Heart left ventricle (tissue), 16 donors: ENCODE measurements around the gene SLC2A5. TPM values are rescaled to one million over a fixed set of nuclear protein-coding genes. Genes with fewer than 3 reads are reported as not detected.
A peak's percentile ranks its signal among the peaks of the same experiment; 100 is the strongest.

ENCODE experiments used
- ATAC-seq, 4 donors: fragments of 200-7000 bp; cut with Tn5 transposase; one replicate each; pipeline ENCODE4 v1.9.1; 2020 to 2022; ENCODE audit warnings: moderate library complexity in 4 of 4, mild to moderate bottlenecking in 3 of 4, moderate number of reproducible peaks in 1 of 4
- DNase-seq, 5 donors: peaks; one replicate each; pipeline ENCODE4 v3.0.0-alpha.2; 2020
- H3K27ac ChIP-seq, 12 donors: fragments of 200-600 bp; sonication (generic) in 4 of 12; one replicate each; pipeline versions ENCODE4 v1.5.0 to v1.8.0; 2016 to 2022; ENCODE audit warnings: mild to moderate bottlenecking in 2 of 12
- H3K27me3 ChIP-seq, 9 donors: fragments of 200-600 bp; sonication (generic) in 2 of 9; one replicate each; pipeline versions ENCODE4 v1.5.1 to v1.8.0; 2016 to 2022; ENCODE audit warnings: mild to moderate bottlenecking in 3 of 9
- H3K36me3 ChIP-seq, 9 donors: fragments of 200-600 bp; sonication (generic) in 2 of 9; one replicate each; pipeline versions ENCODE4 v1.5.0 to v1.8.0; 2018 to 2022; ENCODE audit warnings: mild to moderate bottlenecking in 2 of 9
- H3K4me1 ChIP-seq, 12 donors: fragments of 200-600 bp; sonication (generic) in 4 of 12; one replicate each; pipeline versions ENCODE4 v1.5.0 to v1.8.0; 2016 to 2022; ENCODE audit warnings: mild to moderate bottlenecking in 3 of 12
- H3K4me3 ChIP-seq, 12 donors: fragments of 200-600 bp; sonication (generic) in 4 of 12; one replicate each; pipeline versions ENCODE4 v1.5.0 to v1.8.0; 2017 to 2022; ENCODE audit warnings: mild to moderate bottlenecking in 9 of 12, moderate library complexity in 4 of 12
- H3K9me3 ChIP-seq, 12 donors: fragments of 200-600 bp; sonication (generic) in 4 of 12; one replicate each; pipeline versions ENCODE4 v1.5.0 to v1.8.0; 2016 to 2022; ENCODE audit warnings: mild to moderate bottlenecking in 1 of 12
- CTCF ChIP-seq, 12 donors: fragments of 200-600 bp; sonication (generic) in 4 of 12; IDR thresholded peaks; one replicate each; pipeline versions ENCODE4 v1.5.0 to v1.8.0; 2018 to 2022; ENCODE audit warnings: antibody characterized with exemption in 12 of 12, mild to moderate bottlenecking in 5 of 12
- POLR2A ChIP-seq, 2 donors: fragments of 450-650 bp; IDR thresholded peaks; one replicate each; pipeline ENCODE4 v1.6.1; 2017; ENCODE audit warnings: antibody characterized with exemption in 2 of 2, mild to moderate bottlenecking in 2 of 2, moderate library complexity in 2 of 2
- WGBS, 4 donors: extraction: QIAGEN DNeasy Blood & Tissue Kit in 2 of 4; methylation state at CpG; one replicate each; pipeline versions ENCODE4 v1.1.5 to v1.1.7; 2013 to 2018; 5-methylcytosine and 5-hydroxymethylcytosine counted together
- intact Hi-C, 10 donors: fragments of 100-400 bp; cut with DNase I; formaldehyde crosslinking; loops; one replicate each; pipeline versions ENCODE4 v1.11.1 to v1.14.2; 2022
- polyA plus RNA-seq, 2 donors: library from polyadenylated mRNA; stranded (reverse); fragments of 200-250 nt; gene quantifications; one replicate each; pipeline ENCODE4 v1.2.3, GENCODE V29; 2013
- total RNA-seq, 9 donors: library from RNA; depleted of rRNA in 2 of 9; stranded (reverse); fragments of >200 nt in 2 of 9; fragmentation: NEBNext Ultra II Directional in 3 of 9; extraction: Animal tissue kit (Norgen Biotek cat#: 25700) in 3 of 9; gene quantifications; one replicate each; pipeline versions ENCODE4 v1.1.0 to v1.2.4, GENCODE V29; 2016 to 2023
- donor health status: ischemic (EF 13 %, LVEDD 7.1; RV severe dilation, severe dysfunction).
- donor health status: healthy with polysubstance abuse.
- donor health status: DM: no; HTN: yes; CAD: no.
- donor health status: DM: no; HTN: no; CAD: no.
- donor health status: ischemic (EF 25% LVEDD 6.9; RV normal size, moderate dysfunction).
- donor health status: ischemic (EF 25% LVEDD 5.7; RV mildly dilated, moderate dysfunction).
- donor health status: healthy.
- donor health status: DM: yes; HTN: yes; CAD: no.
- donor health status: ischemic (EF 35%, LVEDD 5.7; RV mildly dilated, moderate dysfunction).
- donor health status: nonischemic (EF 11% LVEDD 7.7; RV severe dilation, severe dysfunction).
- donor health status: DM: yes; HTN: yes; CAD: no.
- donor health status: PGD.
- donor health status: ischemic (EF 29% LVEDD 5.4; RV normal size, mild dysfunction).
- donor health status: nonischemic (EF 23%, LVEDD 6.1; RV moderate dilation, normal function).

Gene SLC2A5
- total and polyA plus RNA-seq, 11 donors: 0.86 to 15.8 (median 2.3) TPM

DNA sequence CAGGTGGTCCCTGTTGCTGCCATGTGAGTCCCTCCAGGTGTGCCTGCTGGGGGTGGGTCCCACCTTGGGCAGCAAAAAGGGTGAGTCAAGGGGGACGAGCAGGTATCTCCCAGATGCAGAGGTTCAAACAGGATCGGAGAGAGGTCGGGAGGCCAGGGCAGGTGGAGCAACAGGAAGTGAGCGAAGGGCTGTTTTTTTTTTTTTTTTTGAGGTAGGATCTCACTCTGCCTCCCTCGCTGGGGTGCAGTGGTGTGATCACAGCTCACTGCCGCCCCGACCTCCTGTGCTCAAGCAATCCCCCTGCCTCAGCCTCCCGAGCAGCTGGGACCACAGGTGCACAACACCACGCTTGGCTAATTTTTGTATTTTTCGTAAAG lies 82.6 kb downstream of the SLC2A5 start:
- H3K36me3 ChIP-seq: no peaks in the 10 kb centered on the region
- peaks cover 0 to 25% (median 8%) of the 10 kb centered on the region in 12 donors for H3K4me1 ChIP-seq
- 93 to 97% (median 94%) methylated on average over 10 of the region's 10 CpGs for WGBS, 4 donors
- TF ChIP-seq CTCF (IDR thresholded peaks at IDR 0.05) (no peak), POLR2A (IDR thresholded peaks at IDR 0.05) (no peak)
- H3K27me3 ChIP-seq: no peaks in the 10 kb centered on the region
- DNase-seq (no peak), ATAC-seq (peak in 1 of 4 donors; percentile 8)
- intact Hi-C loops: loop anchor here in 3 of 10 donors (5.0 kb wide), 3 partner anchors 70 to 130 kb away; no protein-coding TSS in a partner anchor
- no peak overlapping the region for H3K4me3 ChIP-seq
- no peaks in the 10 kb centered on the region for H3K9me3 ChIP-seq
- peak overlapping the region in 8 of 12 donors; percentile 32 to 67 (median 56) for H3K27ac ChIP-seq

GRCh38 chr1:8985915-8986813 lies 83.3 kb downstream of the SLC2A5 start:
- intact Hi-C loops: loop anchor here in 3 of 10 donors (5.0 kb wide), 3 partner anchors 69 to 129 kb away; no protein-coding TSS in a partner anchor
- peak; percentile 93 to 97 (median 94) for ATAC-seq
- Histone ChIP-seq H3K36me3 (no peaks in the 10 kb centered on the region), H3K27ac (peak overlapping the region in 11 of 12 donors; percentile 24 to 68 (median 57)), H3K4me3 (no peak overlapping the region), H3K27me3 (no peaks in the 10 kb centered on the region), H3K4me1 (peaks cover 0 to 25% (median 8%) of the 10 kb centered on the region in 12 donors), H3K9me3 (peaks cover 0 to under 1% (median 0%) of the 10 kb centered on the region in 12 donors)
- no peak for TF ChIP-seq CTCF (IDR thresholded peaks at IDR 0.05)
- TF ChIP-seq POLR2A (IDR thresholded peaks at IDR 0.05): no peak
- 52 to 56% (median 53%) methylated on average over 14 of the region's 14 CpGs for WGBS, 4 donors
- peak; percentile 77 to 91 (median 83) for DNase-seq

Other genes starting within 250 kb of the SLC2A5 start
- 100 to 1,000 TPM in 8 of 9 donors, 10 to 100 TPM in 1; 92.2 to 557 (median 174) TPM for gene ENO1, start 190.9 kb downstream of the SLC2A5 start, total RNA-seq
- 100 to 1,000 TPM in 1 of 2 donors, 10 to 100 TPM in 1; 71.1 to 547 TPM for gene ENO1, start 190.9 kb downstream of the SLC2A5 start, polyA plus RNA-seq
- gene CA6, start 123.8 kb downstream of the SLC2A5 start, total RNA-seq: not detected
- not detected for gene CA6, start 123.8 kb downstream of the SLC2A5 start, polyA plus RNA-seq
- under 1 TPM in 2 of 9 donors, not detected in 7; 0.14 to 0.25 TPM for gene SLC2A7, start 43.2 kb downstream of the SLC2A5 start, total RNA-seq
- under 1 TPM in 1 of 2 donors, not detected in 1; 0.06 TPM for gene SLC2A7, start 43.2 kb downstream of the SLC2A5 start, polyA plus RNA-seq
- gene GPR157, start 59.5 kb upstream of the SLC2A5 start, total RNA-seq: 10 to 100 TPM; 21.1 to 41.8 (median 30.3) TPM
- gene GPR157, start 59.5 kb upstream of the SLC2A5 start, polyA plus RNA-seq: 10 to 100 TPM in 1 of 2 donors, 1 to 10 TPM in 1; 9.2 to 10.2 TPM
- gene H6PD, start 165.1 kb upstream of the SLC2A5 start, total RNA-seq: 10 to 100 TPM; 16.0 to 54.5 (median 27.9) TPM
- 10 to 100 TPM; 11.0 to 15.7 TPM for gene H6PD, start 165.1 kb upstream of the SLC2A5 start, polyA plus RNA-seq
- 10 to 100 TPM in 3 of 9 donors, 1 to 10 TPM in 6; 7.7 to 27.2 (median 9.2) TPM for gene SPSB1, start 223.3 kb upstream of the SLC2A5 start, total RNA-seq
- 10 to 100 TPM in 1 of 2 donors, 1 to 10 TPM in 1; 7.0 to 10.9 TPM for gene SPSB1, start 223.3 kb upstream of the SLC2A5 start, polyA plus RNA-seq